ENCODE results near the gene IGLL1.

- TF ChIP-seq, protein P1, sequence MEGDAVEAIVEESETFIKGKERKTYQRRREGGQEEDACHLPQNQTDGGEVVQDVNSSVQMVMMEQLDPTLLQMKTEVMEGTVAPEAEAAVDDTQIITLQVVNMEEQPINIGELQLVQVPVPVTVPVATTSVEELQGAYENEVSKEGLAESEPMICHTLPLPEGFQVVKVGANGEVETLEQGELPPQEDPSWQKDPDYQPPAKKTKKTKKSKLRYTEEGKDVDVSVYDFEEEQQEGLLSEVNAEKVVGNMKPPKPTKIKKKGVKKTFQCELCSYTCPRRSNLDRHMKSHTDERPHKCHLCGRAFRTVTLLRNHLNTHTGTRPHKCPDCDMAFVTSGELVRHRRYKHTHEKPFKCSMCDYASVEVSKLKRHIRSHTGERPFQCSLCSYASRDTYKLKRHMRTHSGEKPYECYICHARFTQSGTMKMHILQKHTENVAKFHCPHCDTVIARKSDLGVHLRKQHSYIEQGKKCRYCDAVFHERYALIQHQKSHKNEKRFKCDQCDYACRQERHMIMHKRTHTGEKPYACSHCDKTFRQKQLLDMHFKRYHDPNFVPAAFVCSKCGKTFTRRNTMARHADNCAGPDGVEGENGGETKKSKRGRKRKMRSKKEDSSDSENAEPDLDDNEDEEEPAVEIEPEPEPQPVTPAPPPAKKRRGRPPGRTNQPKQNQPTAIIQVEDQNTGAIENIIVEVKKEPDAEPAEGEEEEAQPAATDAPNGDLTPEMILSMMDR (IDR thresholded peaks at IDR 0.05; ENCODE audit: poor library complexity, severe bottlenecking) = no peak
- TF ChIP-seq RAD21 (conservative IDR thresholded peaks at IDR 0.05) (no peak), EZH2 (IDR thresholded peaks at IDR 0.05; ENCODE audit: borderline replicate concordance, insufficient read depth, low read length, poor library complexity, severe bottlenecking) (no peak), MXI1 (conservative IDR thresholded peaks at IDR 0.05; ENCODE audit: poor library complexity, severe bottlenecking) (no peak), POLR2AphosphoS5 (IDR thresholded peaks at IDR 0.05) (no peak)
- TF ChIP-seq, protein P2, sequence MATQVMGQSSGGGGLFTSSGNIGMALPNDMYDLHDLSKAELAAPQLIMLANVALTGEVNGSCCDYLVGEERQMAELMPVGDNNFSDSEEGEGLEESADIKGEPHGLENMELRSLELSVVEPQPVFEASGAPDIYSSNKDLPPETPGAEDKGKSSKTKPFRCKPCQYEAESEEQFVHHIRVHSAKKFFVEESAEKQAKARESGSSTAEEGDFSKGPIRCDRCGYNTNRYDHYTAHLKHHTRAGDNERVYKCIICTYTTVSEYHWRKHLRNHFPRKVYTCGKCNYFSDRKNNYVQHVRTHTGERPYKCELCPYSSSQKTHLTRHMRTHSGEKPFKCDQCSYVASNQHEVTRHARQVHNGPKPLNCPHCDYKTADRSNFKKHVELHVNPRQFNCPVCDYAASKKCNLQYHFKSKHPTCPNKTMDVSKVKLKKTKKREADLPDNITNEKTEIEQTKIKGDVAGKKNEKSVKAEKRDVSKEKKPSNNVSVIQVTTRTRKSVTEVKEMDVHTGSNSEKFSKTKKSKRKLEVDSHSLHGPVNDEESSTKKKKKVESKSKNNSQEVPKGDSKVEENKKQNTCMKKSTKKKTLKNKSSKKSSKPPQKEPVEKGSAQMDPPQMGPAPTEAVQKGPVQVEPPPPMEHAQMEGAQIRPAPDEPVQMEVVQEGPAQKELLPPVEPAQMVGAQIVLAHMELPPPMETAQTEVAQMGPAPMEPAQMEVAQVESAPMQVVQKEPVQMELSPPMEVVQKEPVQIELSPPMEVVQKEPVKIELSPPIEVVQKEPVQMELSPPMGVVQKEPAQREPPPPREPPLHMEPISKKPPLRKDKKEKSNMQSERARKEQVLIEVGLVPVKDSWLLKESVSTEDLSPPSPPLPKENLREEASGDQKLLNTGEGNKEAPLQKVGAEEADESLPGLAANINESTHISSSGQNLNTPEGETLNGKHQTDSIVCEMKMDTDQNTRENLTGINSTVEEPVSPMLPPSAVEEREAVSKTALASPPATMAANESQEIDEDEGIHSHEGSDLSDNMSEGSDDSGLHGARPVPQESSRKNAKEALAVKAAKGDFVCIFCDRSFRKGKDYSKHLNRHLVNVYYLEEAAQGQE (IDR thresholded peaks at IDR 0.05; ENCODE audit: borderline replicate concordance) = no peak
These were observed 30.9 kb downstream of the IGLL1 start for GRCh38 chr22:23549198-23549595.
